GM18907 (cell line): ENCODE results near the gene TCF7.

Experiments
- ATAC-seq: cut with Tn5 transposase; IDR thresholded peaks from one replicate; pipeline ENCODE4 v1.9.1; 2021; ENCODE audit warnings: mild to moderate bottlenecking, moderate library complexity; ENCODE audit not compliant: unreplicated experiment

The TCF7 gene

DNA sequence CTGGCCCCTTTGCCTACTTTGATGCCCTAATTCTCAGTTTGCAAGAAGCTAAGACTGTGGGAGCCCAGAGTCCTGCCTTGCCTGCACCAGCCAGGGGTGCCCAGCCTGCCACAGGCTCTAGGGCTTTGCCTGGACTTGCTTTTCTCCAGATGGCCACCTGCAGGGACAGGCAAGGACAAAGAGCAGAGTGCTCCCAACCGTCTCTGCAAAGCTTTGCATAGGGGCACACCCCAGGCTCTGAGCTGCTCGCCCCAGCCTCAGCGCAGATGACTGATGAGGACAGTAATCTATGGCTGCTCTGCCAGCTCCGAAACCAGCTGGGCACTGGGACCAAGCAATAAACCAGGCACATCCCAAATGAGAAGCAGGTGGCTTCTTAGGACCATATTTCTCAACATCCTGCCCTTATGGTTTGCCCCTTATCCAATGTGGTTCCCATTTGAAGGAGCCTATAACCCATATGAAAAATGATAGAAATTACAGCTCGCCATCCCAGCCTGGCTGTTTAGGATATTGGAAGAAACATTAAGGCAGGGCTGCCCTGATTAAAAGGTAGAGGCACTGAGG lies 25.4 kb upstream of the TCF7 start:
- no peak for ATAC-seq

DNA sequence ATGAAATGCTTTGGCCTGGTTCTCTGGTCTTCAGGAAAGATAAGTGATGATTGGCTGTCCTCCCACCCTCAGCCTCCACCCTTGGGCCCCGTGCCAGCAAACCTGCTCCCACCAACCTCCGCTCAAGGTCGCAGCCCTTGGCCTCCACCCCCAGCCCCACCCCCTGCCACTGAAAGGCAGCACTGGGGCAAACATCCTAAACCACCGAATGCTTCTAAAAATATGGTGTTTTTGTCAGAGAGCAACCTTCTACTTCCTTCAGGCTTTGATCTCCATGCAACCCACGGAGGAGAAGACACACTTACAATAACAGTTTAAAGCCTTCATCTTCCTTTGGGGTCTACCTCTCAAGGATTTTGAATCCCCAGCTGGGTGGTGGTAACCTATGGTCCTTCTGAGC lies 24.0 kb upstream of the TCF7 start:
- no peak for ATAC-seq

DNA sequence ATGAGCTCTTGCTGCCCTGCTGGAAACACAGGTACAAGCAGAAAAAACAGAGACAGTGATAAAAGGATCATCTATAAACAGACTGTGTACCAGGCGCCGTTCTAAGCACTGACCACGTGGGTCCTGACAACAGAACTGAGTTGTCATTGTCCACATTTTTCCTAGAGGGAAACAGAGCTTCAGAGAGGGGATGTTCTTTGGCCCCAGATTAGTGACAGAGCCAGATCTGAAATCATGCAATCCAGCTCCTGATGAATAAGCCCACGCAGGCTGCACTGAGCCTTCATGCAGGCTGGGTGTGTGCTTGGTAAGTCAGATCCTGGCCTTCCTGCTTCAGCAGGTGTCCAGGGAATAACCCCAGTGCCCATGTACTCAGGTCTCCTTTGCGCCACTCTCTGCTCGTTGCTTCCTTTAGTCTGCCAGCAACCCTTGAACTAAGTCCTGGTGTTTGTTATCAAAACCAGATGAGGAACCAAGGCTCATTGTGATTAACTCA lies 22.8 kb upstream of the TCF7 start:
- no peak for ATAC-seq

DNA sequence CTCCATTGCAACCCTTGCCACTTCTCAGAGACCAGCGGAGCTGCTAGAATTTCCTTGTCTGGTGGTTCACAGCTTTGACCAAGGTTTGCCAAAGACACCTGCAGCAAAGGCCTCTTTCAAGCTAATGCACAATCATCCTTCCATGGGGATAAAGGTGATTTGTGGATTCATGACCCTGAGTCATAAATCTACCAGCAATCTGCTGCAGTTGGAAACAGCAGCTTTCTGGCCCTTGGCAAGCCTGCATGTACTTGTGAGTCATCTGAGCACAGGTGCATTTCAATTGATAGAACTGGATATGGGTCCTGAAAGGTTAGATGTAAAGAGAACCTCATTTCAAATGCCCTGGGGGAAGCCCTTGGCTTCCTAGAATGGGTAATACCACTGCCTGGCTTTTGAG lies 21.6 kb upstream of the TCF7 start:
- no peak for ATAC-seq

DNA sequence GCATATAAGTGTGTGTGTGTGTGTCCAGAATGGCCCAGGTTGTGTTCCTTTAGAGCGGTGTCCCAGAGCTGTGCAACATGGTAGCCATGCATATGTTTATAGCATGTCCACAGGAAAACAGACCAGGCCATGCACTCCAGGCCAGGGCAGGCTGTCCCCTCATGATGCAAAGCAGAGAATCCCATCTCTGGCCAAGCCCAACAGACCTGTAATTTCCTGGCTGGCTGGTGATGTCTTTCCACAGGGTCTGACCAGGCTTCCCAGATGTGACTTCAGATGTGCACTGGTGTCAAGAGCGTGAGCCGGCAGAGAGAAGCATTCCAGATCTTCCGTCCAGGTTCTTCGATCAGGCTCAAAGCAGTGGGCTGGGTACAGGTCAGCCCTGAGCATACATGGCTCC lies 21.1 kb upstream of the TCF7 start:
- no peak for ATAC-seq

DNA sequence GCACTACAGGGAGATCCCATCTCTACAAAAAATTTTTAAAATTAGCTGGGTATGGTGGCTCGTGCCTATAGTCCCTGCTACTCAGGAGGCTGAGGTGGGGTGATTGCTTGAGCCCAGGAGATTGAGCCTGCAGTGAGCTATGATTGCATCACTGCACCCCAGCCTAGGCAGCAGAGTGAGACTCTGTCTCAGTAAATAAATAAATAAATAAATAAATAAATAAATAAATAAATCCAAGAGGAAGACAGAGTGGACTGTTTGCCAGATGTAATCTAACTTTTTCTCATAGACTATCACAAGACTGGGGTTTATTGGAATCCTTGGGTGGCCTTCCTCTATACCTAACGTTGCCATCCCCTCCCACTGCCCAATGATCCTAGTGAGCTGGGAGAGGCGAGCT lies 19.2 kb upstream of the TCF7 start:
- no peak for ATAC-seq

DNA sequence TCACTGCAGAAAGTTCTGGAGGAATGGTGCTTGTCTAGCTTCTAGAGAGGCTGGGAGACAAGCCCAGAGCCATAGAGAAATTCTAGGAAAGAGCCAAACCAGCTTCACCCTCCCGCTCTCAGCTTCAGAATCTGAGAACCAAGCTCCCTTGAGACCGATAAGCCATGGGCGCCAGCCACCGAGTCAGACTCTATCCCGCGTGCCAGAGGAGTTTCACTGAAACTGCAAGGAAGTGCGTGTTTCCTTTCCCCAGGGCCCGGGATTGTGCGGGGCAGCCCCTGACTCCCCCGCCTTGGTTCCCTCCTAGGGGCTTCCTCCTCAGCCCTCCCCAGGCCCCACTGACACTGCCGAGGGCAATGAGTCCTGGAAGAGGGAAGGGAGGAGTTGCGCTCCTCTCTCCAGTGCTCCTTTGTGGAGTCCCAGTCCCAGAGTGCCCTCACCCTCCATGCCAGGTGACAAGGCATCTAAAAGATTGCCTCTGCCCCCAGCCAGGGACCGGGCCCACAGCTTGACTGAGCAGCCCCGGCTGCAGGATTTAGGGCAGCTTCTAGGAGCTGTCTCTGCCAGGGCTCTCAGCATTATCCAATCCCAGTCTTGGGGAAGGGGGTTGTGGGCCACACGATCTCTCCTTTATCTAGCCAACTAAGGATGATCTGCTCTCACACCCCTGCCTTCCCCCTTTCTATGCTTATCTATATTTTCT lies 18.4 kb upstream of the TCF7 start:
- no peak for ATAC-seq

DNA sequence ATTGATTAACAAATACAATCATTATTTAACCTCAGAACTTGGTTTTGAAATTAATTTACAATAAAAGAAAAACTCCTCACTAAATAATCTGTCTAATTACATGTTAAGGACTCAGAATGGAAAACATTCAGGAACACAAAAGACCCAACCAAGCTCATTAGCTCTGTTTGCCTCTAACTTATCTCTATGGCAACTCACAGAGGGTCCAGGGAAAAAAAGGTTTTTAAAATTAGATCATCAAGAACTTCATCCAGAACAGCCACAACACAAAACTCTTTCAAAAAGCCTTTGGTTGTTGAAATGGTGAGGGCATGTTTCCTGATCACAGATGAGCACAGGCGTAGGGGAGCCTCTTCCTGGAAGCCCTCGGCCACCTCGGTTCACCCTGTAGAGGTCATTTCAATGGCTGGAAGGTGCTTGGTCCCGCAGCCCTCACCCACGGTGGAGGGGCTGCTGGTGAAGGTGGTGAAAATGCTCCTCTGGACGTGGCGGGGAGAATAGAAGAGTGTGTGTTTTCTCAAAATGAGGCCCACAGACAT lies 17.2 kb upstream of the TCF7 start:
- ATAC-seq, result no peak

DNA sequence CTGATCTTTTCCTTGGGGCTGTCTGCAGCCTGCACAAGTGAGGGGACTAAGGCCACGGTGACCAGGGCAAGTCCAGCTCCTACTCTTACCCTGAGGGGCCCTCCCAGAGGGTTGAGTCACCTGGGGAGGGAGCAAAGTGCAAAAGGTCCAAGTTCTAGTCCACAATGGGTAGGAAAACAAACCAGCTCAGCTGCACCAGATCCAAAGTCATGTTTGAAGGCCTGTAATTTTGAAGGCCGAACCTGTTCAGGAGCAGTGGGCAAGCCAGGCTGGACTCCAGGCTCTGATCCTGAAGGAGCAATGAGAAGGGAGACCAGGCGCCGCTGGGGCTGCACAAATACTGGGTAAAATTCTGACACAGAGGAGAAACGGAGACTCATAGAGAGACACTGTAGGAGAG lies 15.8 kb upstream of the TCF7 start:
- ATAC-seq, result no peak

DNA sequence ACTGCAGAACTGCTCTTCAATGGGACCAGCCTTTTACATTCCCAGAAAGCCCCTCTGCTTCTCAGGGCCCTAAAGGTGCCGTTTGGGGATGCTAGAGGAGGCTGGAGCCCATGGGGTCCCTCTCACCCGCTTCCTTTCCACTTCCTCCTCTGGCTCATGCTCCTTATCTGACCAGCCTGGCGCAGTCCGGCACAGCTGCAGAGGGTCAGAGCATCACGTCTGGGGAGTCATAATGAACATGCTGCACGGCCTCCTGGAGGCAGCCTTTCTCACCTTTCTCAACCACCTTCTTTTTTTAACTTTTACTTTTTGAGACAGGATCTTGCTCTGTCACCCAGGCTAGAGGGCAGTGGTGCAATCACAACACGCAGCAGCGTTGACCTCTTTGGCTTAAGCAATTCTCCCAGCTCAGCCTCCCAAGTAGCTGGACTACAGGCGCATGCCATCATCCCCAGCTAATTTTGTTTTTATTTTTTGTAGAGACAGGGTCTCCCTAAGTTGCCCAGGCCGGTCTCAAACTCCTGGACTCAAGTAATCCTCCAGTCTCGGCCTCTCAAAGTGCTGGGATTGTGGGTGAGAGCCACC lies 15.1 kb upstream of the TCF7 start:
- ATAC-seq, result no peak

DNA sequence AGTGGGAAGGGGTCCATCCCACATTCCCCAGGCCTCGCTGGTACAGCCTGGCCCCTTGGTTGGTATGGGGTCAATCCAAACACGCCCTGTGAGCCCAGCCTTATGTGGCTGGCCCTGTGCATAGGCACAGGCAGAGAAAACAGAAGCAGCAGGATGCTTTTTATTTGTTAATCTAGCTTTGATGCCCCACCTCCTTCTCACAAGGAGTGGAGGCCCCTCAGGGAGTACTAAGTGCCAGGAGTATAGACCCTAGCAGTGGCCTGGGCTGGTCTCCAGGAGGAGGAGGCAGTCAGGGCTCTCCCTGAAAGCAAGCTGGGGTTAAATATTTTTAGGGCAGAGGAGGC lies 14.6 kb upstream of the TCF7 start:
- no peak for ATAC-seq

DNA sequence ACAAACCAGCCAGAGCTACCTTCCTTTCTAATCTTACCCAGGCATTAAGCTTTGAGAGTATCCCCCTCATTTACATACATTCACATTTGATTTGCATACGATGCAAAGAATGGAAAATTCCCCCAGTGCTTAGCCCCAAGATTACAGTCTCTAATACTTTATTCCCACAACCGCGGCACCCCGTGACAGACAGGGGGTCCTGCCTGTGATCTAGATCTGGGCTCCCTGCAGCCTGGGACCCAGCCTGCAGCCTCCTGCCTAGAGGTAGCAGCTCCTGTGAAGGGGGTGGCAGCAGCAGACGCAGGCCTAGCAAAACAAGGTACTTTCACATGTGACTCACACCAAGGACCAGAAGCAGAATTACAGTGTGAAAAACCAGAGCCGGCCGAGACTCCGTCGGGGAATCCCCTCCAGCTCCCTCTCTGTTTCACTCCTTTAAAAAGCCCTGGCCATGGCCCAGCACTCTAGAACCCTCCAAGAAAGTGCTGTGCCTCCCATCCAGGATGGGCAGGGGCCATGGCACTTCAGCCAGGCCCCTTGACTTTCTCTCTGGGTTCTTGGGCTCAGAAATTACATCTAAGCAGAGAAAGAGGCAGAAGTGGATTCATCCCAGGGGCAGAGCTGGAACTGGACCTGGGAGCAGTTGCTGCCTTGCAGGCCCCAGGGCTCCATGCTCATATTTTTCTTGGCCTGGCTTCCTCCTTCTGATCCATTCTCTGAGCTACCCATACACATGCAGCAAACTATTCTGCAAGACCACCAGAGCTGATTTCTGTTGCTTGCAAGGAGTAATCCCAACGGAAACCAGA lies 14.0 kb upstream of the TCF7 start:
- peak; percentile 81 for ATAC-seq

DNA sequence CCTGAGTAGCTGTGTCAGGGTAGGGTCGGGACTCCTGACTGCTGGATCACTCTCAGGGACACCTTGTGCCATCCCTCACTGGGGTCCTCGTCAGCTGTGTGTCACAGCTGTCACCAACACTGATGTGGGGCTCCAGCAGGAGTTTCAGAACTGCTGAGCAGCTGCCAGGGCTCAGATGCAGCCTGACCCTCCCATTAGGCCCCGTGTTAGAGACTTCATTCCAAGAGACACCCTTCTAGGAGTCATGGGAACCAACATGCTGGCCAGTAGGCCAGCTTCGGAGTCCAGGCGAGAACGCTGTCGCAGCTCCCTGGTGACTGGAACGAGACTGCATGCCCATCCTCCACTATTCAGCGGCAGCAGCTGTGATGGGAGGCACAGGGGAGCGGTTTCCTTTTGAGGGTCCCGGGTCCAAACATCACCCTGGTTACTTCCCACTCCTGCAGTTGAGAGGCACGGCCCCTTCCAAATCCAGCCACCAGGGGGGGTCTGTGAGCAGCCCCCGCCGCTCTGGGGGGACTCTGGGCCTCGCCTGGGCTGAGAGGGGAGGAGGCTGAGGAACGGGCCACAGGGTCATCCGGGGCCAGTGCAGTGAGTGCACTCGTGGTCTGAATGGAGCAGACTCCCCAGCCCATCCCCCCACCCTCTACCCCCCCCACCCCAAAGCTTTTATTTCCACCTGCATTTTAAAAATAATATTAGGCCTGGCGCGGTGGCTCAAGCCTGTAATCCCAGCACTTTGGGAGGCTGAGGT lies 12.6 kb upstream of the TCF7 start:
- no peak for ATAC-seq

DNA sequence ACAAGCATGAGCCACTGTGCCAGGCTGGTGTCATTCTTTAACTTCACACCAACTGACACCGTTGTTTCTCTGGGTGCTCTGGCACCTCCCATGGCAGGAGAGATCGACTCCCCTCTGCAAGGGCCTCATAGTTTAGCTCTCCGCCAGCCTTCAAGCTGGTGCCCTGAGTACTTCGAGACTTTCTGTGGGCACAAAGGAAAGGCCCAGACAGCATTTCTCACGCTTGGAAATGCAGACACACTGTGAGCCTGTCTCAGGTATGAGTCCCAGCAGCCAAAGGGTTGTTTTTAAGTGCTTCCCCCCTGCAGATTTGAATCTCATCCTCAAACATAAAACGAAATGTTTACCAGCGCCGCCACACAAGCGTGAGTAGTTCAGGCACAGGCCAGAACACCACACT lies 11.1 kb upstream of the TCF7 start:
- ATAC-seq, result no peak

DNA sequence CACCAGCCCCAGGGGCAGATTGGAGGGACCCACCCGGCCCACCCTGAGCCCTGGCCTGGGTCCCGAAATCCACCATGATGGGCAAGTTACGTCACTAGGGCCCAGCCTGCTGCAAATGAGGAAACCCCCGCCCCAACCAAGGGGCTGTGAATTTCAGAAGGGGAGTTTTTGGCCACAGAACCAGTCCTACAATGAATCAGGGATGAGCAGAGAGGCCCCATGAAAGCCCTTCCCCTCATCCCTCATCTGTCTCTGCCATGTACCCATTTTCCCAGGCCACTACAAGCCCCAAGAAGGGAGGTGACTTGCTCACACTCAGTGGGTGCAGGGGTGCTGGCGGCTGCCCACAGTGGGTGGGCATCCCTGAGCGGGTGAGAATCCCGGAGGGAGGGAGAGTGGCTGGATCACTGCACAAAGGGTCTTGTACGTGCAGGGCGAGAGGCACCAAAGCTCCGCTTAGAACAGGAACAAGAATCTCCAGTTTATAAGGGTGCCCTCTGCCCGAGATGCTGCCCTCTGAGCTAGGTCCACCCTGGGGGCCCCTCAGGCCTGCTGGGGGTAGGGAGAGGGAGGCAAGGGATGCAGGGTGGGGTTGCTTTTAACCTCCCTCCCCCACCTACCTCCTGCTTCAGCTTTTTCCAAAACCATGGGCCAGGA lies 10.4 kb upstream of the TCF7 start:
- ATAC-seq, result no peak

DNA sequence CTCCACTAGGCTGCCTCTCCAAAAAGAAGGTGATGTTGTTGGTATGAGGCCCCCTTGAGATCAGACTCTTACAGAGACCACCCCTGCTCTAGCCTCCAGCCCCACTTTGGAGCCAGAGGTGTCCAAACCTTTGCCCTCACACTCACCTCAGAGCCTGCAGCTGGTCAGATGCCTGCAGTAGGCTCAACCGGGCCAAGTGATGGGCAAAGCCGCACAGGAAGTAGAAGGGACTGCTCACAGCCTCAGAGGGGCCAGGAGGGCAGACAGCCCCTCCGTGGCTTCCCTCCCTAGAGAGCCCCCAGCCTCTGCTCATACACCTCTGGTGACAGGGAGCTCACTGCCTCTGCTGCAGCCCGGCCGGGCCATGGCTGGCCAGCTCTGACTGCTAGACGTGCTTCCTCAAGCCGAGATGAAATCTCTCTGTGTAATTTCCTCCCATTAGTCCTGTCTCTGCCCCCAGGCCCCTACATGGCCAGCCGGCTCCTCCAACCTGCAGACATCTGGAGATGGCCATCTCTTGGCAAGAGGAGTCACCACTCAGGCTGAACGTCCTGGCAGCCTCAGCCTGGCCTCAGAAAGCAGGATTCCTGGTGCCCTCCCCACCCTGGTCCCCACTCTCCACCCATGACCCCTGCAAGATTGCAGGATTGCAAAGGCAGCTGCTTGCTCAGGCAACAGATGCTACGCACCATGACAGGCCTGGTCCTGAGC lies 7.3 kb upstream of the TCF7 start:
- ATAC-seq, result no peak

DNA sequence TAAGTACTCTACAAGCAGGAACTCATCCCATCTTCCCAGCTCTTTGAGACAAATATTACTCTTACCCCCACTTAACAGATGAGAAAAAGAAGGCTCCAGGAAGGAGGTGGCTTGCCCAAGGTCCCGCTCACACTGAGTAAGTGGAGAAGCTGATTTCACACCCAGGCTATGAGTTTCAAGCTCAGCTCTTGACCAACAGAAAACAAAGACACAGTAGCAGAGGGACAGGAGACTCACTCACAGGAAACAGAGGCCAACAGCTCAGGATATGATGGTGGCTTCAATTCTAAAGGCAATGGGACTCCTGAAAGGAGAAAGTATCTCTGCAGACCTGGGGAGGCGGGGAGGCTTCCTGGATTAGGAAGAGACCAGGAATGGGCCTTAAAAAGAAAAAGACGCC lies 6.7 kb upstream of the TCF7 start:
- ATAC-seq, result no peak

DNA sequence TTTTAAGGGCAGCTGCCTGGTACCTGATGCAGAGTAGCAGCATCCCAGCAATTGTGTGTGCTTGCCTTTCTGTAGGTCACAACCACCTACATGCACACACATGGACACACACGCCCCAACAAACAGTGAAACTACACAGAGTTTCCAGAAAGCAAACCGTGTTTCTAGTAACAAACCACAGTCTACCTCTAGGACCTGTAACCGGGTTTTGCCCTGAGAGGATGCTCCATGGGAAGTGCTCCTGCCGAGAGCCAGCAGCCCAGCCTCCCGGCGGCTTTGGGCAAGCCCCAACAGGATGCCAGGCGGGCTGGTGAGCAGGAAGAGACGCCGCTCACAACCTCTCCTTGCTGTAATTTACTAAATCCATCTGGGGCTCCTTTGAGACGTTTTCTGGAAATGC lies 4.1 kb upstream of the TCF7 start:
- ATAC-seq, result no peak

DNA sequence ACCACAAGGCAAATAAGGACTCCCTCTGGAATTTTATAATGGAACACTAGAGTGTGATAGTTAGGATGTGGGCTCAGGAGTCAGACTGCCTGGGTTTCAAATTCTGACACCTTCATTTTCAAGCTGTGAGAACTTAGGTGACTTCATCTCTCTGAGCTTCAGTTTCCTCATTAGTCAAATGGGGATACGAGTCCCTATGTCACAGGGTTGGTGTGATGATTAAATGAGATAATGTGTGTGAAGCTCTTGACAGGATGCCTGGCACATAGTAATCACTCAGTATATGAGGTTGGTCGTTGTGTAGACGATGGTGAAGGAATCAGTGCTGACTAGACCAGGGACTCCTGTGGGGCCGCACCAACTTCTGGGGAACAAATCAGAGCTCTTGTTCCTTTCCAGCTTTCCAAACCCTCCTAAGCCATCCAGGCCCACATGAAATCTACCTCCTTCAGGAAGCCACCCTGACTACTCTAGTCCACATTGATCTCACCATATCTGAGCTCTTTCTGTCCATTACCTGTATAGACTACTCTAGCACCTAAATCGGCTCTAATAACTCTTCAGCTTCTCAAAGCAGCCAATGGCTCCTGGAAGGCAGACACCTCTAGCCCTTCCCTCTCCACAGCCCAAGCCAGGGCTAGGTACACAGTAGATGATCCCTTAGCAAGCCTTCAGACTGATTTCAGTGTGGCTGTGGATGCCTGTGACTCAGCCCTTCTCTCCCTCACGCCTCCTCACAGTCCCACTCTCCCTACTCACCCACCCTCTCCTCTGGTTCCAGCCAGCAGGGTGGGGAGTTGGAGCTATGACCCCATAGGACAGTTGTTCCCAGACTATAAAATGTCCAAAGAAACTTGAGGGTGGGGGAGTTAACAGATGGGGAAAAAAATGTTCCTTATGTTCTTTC lies 2.5 kb upstream of the TCF7 start:
- no peak for ATAC-seq
